Neuronal stem cell (in vitro differentiated cells): ENCODE measurements around the gene TAP2.

Experiments used
- DNase-seq: peaks from one replicate; pipeline ENCODE4 v3.0.0-alpha.2; 2013; ENCODE audit warnings: low spot score
- H2AFZ ChIP-seq: one replicate; pipeline ENCODE4 v1.6.1; 2013; ENCODE audit warnings: mild to moderate bottlenecking, low read length, inconsistent platforms
- H2AK5ac ChIP-seq: 2 replicates; pipeline ENCODE4 v1.6.1; 2013; ENCODE audit warnings: low read depth, mild to moderate bottlenecking, inconsistent platforms, low read length, moderate library complexity, mixed read lengths
- H2BK120ac ChIP-seq: 2 replicates; pipeline ENCODE4 v1.6.1; 2013; ENCODE audit warnings: low read depth, mild to moderate bottlenecking, inconsistent platforms, low read length, moderate library complexity, mixed read lengths
- H2BK12ac ChIP-seq: one replicate; pipeline ENCODE4 v1.6.1; 2013; ENCODE audit warnings: low read length, inconsistent platforms
- H2BK15ac ChIP-seq: 2 replicates; pipeline ENCODE4 v1.6.1; 2013; ENCODE audit warnings: mild to moderate bottlenecking, low read length, inconsistent platforms, mixed read lengths
- H2BK5ac ChIP-seq: one replicate; pipeline ENCODE4 v1.6.1; 2013; ENCODE audit warnings: inconsistent platforms, mild to moderate bottlenecking, low read length, moderate library complexity
- H3K14ac ChIP-seq: one replicate; pipeline ENCODE4 v1.6.1; 2013; ENCODE audit warnings: low read length, inconsistent platforms
- H3K18ac ChIP-seq: 2 replicates; pipeline ENCODE4 v1.6.1; 2013; ENCODE audit warnings: low read length, inconsistent platforms
- H3K23ac ChIP-seq: 2 replicates; pipeline ENCODE4 v1.6.1; 2013; ENCODE audit warnings: low read depth, mild to moderate bottlenecking, mixed read lengths, low read length, inconsistent platforms; ENCODE audit not compliant: poor library complexity
- H3K27ac ChIP-seq: replicated peaks from 3 replicates; pipeline ENCODE4 v1.5.1; 2013; ENCODE audit warnings: low read length, inconsistent platforms
- H3K27me3 ChIP-seq, 3 experiments: 2 replicates each; pipeline ENCODE4 v1.6.1; 2013; ENCODE audit warnings: low read length in 3 of 3, mild to moderate bottlenecking in 2 of 3, inconsistent platforms in 1 of 3, low read depth in 1 of 3, mixed read lengths in 1 of 3, moderate library complexity in 1 of 3; ENCODE audit not compliant: control insufficient read depth in 3 of 3, insufficient read depth in 3 of 3
- H3K36me3 ChIP-seq, 2 donors: replicated peaks in 1 of 2; 2 replicates each; pipeline ENCODE4 v1.6.1; 2013; ENCODE audit warnings: low read length in 2 of 2; ENCODE audit not compliant: control insufficient read depth in 2 of 2, insufficient read depth in 2 of 2
- H3K4ac ChIP-seq: 2 replicates; pipeline ENCODE4 v1.6.1; 2013; ENCODE audit warnings: inconsistent platforms, mild to moderate bottlenecking, low read length, moderate library complexity
- H3K4me1 ChIP-seq, 2 donors: 1 replicate in 1 of 2; 2 replicates in 1 of 2; pipeline ENCODE4 v1.6.1; 2013; ENCODE audit warnings: low read length in 2 of 2, low read depth in 1 of 2; ENCODE audit not compliant: control insufficient read depth in 2 of 2, insufficient read depth in 1 of 2
- H3K4me2 ChIP-seq: one replicate; pipeline ENCODE4 v1.6.1; 2013; ENCODE audit warnings: mild to moderate bottlenecking, low read length, inconsistent platforms; ENCODE audit not compliant: insufficient read depth, poor library complexity, severe bottlenecking
- H3K4me3 ChIP-seq, 2 donors: 2 replicates each; pipeline ENCODE4 v1.5.1; 2013; ENCODE audit warnings: low read length in 2 of 2, mild to moderate bottlenecking in 2 of 2, inconsistent platforms in 1 of 2, moderate library complexity in 1 of 2
- H3K79me1 ChIP-seq: one replicate; pipeline ENCODE4 v1.6.1; 2013; ENCODE audit warnings: low read depth, mild to moderate bottlenecking, inconsistent platforms, low read length, moderate library complexity
- H3K9ac ChIP-seq: one replicate; pipeline ENCODE4 v1.6.1; 2013; ENCODE audit warnings: mild to moderate bottlenecking, low read depth, low read length, inconsistent platforms; ENCODE audit not compliant: poor library complexity
- H3K9me3 ChIP-seq, 2 donors: replicated peaks in 1 of 2; 2 replicates each; pipeline versions ENCODE3 to v1.6.1; 2013; ENCODE audit warnings: low read length in 2 of 2, mild to moderate bottlenecking in 2 of 2, inconsistent platforms in 1 of 2, low read depth in 1 of 2, mixed read lengths in 1 of 2, moderate library complexity in 1 of 2; ENCODE audit not compliant: control insufficient read depth in 2 of 2, insufficient read depth in 1 of 2
- H4K8ac ChIP-seq: one replicate; pipeline ENCODE4 v1.6.1; 2013; ENCODE audit warnings: low read depth, mild to moderate bottlenecking, inconsistent platforms, low read length, moderate library complexity
- H4K91ac ChIP-seq: one replicate; pipeline ENCODE4 v1.6.1; 2013; ENCODE audit warnings: low read length, low read depth, mild to moderate bottlenecking, inconsistent platforms; ENCODE audit not compliant: poor library complexity
- WGBS, 2 donors: extraction: QIAGEN DNeasy Blood & Tissue Kit; methylation state at CpG; one replicate each; pipeline ENCODE4 v1.1.7; 2013; ENCODE audit warnings: missing lambda C conversion rate in 2 of 2, mixed read lengths in 1 of 2; ENCODE audit not compliant: insufficient read length in 2 of 2, insufficient replicate concordance in 1 of 2; ENCODE audit errors: extremely low coverage in 2 of 2; 5-methylcytosine and 5-hydroxymethylcytosine counted together

TAP2 gene

GRCh38 chr6:32843331-32843978, 4.9 kb upstream of the TAP2 start:
- H3K23ac ChIP-seq = no peak overlapping the region

GRCh38 chr6:32842690-32843089, 4.2 kb upstream of the TAP2 start:
- Histone ChIP-seq H3K9me3 (peaks cover 0 to 5% of the 10 kb centered on the region in 2 donors), H3K79me1 (no peaks in the 10 kb centered on the region), H3K4ac (no peak overlapping the region), H4K91ac (no peak overlapping the region), H2BK5ac (no peak overlapping the region), H3K36me3 (no peaks in the 10 kb centered on the region), H2BK12ac (no peak overlapping the region), H3K4me2 (no peak overlapping the region), H3K27ac (no peak overlapping the region), H2BK15ac (no peak overlapping the region), H3K4me3 (no peak overlapping the region), H2BK120ac (no peak overlapping the region), H2AK5ac (no peak overlapping the region), H2AFZ (peak overlapping the region; percentile 92), H3K27me3 (peaks cover 0 to 75% (median 28%) of the 10 kb centered on the region in 3 experiments), H3K9ac (no peak overlapping the region), H4K8ac (no peak overlapping the region), H3K4me1 (peaks cover 0 to 5% of the 10 kb centered on the region in 2 donors), H3K23ac (no peak overlapping the region), H3K14ac (no peak overlapping the region), H3K18ac (no peak overlapping the region)
- no peak for DNase-seq
- no CpG with 5 or more reads among the region's 8 CpGs for WGBS, 2 donors

More at GRCh38 chr6:32843331-32843978, 4.9 kb upstream of the TAP2 start:
- no peak overlapping the region for H2BK120ac ChIP-seq
- peak overlapping the region; percentile 60 for H2BK15ac ChIP-seq
- H3K9me3 ChIP-seq = peaks cover 0 to 5% of the 10 kb centered on the region in 2 donors
- no peak overlapping the region for H3K14ac ChIP-seq
- H4K8ac ChIP-seq = no peak overlapping the region
- H4K91ac ChIP-seq = no peak overlapping the region
- H2BK5ac ChIP-seq = no peak overlapping the region
- H2BK12ac ChIP-seq = no peak overlapping the region
- no peaks in the 10 kb centered on the region for H3K36me3 ChIP-seq
- peaks cover 0 to 1% of the 10 kb centered on the region in 2 donors for H3K4me1 ChIP-seq
- H2AFZ ChIP-seq = peak overlapping the region; percentile 92
- H3K79me1 ChIP-seq = no peaks in the 10 kb centered on the region
- H3K18ac ChIP-seq = peak overlapping the region; percentile 2
- H2AK5ac ChIP-seq = no peak overlapping the region
- H3K27ac ChIP-seq = no peak overlapping the region
- H3K9ac ChIP-seq = peak overlapping the region; percentile 15
- H3K27me3 ChIP-seq = peaks cover 0 to 82% (median 28%) of the 10 kb centered on the region in 3 experiments
- H3K4ac ChIP-seq = no peak overlapping the region
- peak overlapping the region; percentile 49 to 76 for H3K4me3 ChIP-seq
- no peak for DNase-seq
- WGBS, 2 donors = no CpG with 5 or more reads among the region's 28 CpGs
- H3K4me2 ChIP-seq = peak overlapping the region; percentile 98

- Histone ChIP-seq H3K9ac (no peak overlapping the region), H3K36me3 (no peaks in the 10 kb centered on the region), H3K4me2 (no peak overlapping the region), H4K8ac (no peak overlapping the region), H2BK12ac (no peak overlapping the region), H3K18ac (no peak overlapping the region), H2AFZ (no peak overlapping the region), H3K79me1 (no peaks in the 10 kb centered on the region), H3K27me3 (peaks cover 0 to 69% (median 28%) of the 10 kb centered on the region in 3 experiments), H3K4ac (no peak overlapping the region), H3K14ac (no peak overlapping the region), H3K27ac (no peak overlapping the region), H3K4me1 (peaks cover 0 to 7% of the 10 kb centered on the region in 2 donors), H2AK5ac (no peak overlapping the region), H2BK5ac (no peak overlapping the region), H3K23ac (no peak overlapping the region), H2BK120ac (no peak overlapping the region), H3K9me3 (peaks cover 0 to 5% of the 10 kb centered on the region in 2 donors), H2BK15ac (no peak overlapping the region), H3K4me3 (no peak overlapping the region), H4K91ac (no peak overlapping the region)
- WGBS, 2 donors = no CpG with 5 or more reads among the region's 6 CpGs
- DNase-seq = no peak
Measured at GRCh38 chr6:32842021-32842650, 3.6 kb upstream of the TAP2 start.

- H3K27ac ChIP-seq = no peak overlapping the region
- no peak overlapping the region for H3K18ac ChIP-seq
- DNase-seq = no peak
- H3K14ac ChIP-seq = no peak overlapping the region
- no peak overlapping the region for H3K4me2 ChIP-seq
- H2BK15ac ChIP-seq = no peak overlapping the region
- H3K9ac ChIP-seq = no peak overlapping the region
- H3K4me1 ChIP-seq = peaks cover 0 to 7% of the 10 kb centered on the region in 2 donors
- no peak overlapping the region for H4K91ac ChIP-seq
- H3K4me3 ChIP-seq = no peak overlapping the region
- H2BK12ac ChIP-seq = no peak overlapping the region
- no peak overlapping the region for H2AK5ac ChIP-seq
- WGBS, 2 donors = no CpG with 5 or more reads among the region's 9 CpGs
- H4K8ac ChIP-seq = no peak overlapping the region
- no peak overlapping the region for H2BK5ac ChIP-seq
- H2BK120ac ChIP-seq = no peak overlapping the region
- no peak overlapping the region for H3K4ac ChIP-seq
- no peaks in the 10 kb centered on the region for H3K79me1 ChIP-seq
- peaks cover 0 to 5% of the 10 kb centered on the region in 2 donors for H3K9me3 ChIP-seq
- H3K27me3 ChIP-seq = peaks cover 0 to 57% (median 28%) of the 10 kb centered on the region in 3 experiments
- H3K36me3 ChIP-seq = no peaks in the 10 kb centered on the region
- H3K23ac ChIP-seq = no peak overlapping the region
- H2AFZ ChIP-seq = no peak overlapping the region
Measured at GRCh38 chr6:32840604-32841246, 2.2 kb upstream of the TAP2 start.
